ENCODE data around the gene UNC93A.

DNA sequence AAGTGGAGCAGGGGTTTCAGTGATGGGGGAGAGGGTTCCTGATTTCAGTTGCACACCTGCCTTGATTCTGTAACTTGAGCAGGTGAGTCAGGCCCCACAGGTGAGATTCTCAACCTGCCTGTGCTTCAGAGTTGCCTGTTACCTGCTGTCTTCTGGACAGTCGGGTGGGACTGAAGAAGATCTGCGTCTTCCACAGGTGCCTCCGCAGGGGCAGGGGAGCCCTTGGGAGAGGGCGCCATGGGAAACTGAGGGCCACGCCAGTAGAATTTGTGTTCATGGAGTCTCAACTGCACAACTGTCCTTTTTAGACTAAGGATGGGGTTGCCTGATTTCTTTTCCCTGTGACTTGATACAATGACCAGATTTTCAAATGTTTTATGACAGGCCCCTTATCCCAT, 5.2 kb downstream of the UNC93A start:
- TF ChIP-seq CTCF (conservative IDR thresholded peaks at IDR 0.05; ENCODE audit: low read depth, low read length) (no peak), EZH2 (IDR thresholded peaks at IDR 0.05; ENCODE audit: borderline replicate concordance, low read depth, low read length, poor library complexity, severe bottlenecking) (no peak)

All from A673 (cell line).